Measurements from ENCODE around the gene DEFB129.

GRCh38 chr20:257419-257818, 30.4 kb downstream of the DEFB129 start, which contains the start of gene DEFB132:
- TF ChIP-seq CTCF (IDR thresholded peaks at IDR 0.05) (no peak), ZFX (IDR thresholded peaks at IDR 0.05; ENCODE audit: borderline replicate concordance) (no peak)
